Coronary artery (tissue), 2 donors: ENCODE results near the gene C17orf67.

Source experiments
- DNase-seq: peaks from one replicate; pipeline ENCODE4 v3.0.0-alpha.2; 2017; ENCODE audit warnings: low spot score
- H3K27ac ChIP-seq, 2 donors: fragments of 200-600 bp; sonication (generic); one replicate each; pipeline ENCODE4 v1.5.1; 2016 to 2019
- H3K4me3 ChIP-seq: fragments of 200-600 bp; sonication (generic); 2 replicates; pipeline ENCODE4 v1.5.1; 2016; ENCODE audit warnings: mild to moderate bottlenecking, moderate library complexity
- TF ChIP-seq, protein P1 (sequence below): fragments of 200-600 bp; sonication (generic); IDR thresholded peaks from one replicate; pipeline ENCODE4 v1.5.1; 2019; ENCODE audit warnings: antibody characterized with exemption

Gene C17orf67

DNA sequence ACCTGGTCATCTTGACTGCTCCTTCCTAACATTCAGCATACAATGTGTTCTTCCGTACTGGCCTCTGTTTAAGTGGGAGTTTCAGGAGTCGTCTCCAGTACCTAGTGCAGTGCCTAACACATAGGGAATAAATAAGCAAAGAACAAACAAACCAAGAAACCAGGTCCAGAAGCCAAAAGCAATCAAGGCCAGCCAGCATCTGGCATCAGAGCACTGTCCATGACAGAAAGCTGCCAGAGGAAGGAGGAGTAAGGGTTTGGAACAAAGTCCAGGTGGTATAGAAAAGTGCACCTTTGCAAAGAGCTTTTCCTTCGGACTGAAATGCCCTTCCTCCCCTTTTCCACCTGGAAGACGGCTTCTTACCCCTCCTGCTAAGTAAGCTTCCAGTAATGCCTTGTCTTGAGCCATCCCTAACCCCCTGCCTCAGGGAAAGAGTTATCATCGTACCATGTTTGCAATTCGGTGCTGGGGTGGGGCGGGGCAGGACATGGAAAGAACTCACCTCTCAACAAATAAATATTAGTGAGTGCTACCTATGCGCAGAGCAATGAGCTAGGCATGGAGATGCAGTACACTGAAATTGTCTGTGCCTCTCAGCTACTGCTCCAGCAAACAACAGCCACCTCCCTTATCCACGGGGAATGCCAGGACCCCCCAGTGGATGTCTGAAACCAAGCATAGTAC lies 47.6 kb downstream of the C17orf67 start:
- no peak overlapping the region for H3K27ac ChIP-seq

DNA sequence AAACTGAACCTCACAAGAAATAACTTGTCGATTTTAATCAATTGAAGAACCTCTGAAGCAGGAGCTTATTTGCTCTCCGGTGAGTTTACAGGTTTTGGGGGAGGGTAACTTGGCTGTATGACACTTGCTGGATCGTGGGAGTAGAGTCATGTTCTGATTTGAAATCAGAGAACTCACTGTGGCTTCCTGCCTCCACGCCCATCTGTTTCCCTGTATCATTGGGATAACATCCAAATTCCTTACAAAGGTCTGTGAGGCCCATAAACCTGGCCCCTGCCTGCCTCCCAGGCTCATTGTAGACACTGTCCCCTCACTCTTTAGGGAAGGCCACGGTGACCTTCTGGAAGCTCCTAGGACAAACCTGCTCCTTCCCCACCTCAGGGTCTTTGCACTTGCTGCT lies 48.3 kb downstream of the C17orf67 start:
- TF ChIP-seq, protein P1, sequence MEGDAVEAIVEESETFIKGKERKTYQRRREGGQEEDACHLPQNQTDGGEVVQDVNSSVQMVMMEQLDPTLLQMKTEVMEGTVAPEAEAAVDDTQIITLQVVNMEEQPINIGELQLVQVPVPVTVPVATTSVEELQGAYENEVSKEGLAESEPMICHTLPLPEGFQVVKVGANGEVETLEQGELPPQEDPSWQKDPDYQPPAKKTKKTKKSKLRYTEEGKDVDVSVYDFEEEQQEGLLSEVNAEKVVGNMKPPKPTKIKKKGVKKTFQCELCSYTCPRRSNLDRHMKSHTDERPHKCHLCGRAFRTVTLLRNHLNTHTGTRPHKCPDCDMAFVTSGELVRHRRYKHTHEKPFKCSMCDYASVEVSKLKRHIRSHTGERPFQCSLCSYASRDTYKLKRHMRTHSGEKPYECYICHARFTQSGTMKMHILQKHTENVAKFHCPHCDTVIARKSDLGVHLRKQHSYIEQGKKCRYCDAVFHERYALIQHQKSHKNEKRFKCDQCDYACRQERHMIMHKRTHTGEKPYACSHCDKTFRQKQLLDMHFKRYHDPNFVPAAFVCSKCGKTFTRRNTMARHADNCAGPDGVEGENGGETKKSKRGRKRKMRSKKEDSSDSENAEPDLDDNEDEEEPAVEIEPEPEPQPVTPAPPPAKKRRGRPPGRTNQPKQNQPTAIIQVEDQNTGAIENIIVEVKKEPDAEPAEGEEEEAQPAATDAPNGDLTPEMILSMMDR, result no peak
- no peak overlapping the region for H3K27ac ChIP-seq
- no peak overlapping the region for H3K4me3 ChIP-seq
- DNase-seq, result peak; percentile 45

More for the DNA sequence above, 47.6 kb downstream of the C17orf67 start:
- TF ChIP-seq, protein P1, result no peak
- no peak overlapping the region for H3K4me3 ChIP-seq
- peak; percentile 28 for DNase-seq

DNA sequence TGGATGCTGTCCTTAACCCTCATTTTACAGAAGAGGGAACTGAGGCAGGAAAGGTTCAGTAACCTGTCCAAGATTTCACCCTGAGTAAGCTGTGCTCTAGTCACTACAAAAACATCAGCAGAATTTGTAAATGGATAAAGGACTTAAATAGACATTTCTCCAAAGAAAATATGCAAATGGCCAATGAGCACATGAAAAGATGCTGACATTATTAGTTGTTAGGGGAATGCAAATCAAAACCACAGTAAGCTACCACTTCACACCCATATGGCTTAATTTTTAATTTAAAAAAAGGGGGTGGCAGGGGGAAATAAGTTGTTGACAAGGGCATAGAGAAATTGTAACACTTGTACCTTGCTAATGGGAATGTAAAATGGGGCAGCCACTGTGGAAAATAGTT lies 51.4 kb downstream of the C17orf67 start:
- Histone ChIP-seq H3K27ac (no peak overlapping the region), H3K4me3 (no peak overlapping the region)
- TF ChIP-seq, protein P1, result no peak
- DNase-seq, result no peak

DNA sequence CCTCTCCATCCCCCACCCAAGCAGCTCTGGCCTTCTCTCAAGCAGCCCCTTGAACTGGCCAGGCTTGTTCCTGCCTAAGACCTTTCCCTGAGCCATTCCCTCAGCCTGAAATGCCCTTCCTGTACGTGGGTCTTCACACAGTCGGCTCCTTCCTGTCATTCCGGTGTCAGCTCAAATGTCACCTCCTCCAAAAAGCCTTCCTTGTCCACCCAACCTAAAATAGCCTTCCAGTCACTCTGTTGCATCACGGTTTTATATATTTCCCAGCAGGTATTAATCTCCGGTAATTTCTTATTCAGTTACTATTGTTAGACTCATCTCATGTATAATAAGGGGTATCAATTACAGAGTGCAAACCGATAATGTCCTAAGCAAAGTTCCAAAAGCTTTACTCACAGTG lies 51.8 kb downstream of the C17orf67 start:
- no peak overlapping the region for H3K27ac ChIP-seq
- H3K4me3 ChIP-seq, result no peak overlapping the region
- DNase-seq, result peak; percentile 35
- TF ChIP-seq, protein P1, result no peak

DNA sequence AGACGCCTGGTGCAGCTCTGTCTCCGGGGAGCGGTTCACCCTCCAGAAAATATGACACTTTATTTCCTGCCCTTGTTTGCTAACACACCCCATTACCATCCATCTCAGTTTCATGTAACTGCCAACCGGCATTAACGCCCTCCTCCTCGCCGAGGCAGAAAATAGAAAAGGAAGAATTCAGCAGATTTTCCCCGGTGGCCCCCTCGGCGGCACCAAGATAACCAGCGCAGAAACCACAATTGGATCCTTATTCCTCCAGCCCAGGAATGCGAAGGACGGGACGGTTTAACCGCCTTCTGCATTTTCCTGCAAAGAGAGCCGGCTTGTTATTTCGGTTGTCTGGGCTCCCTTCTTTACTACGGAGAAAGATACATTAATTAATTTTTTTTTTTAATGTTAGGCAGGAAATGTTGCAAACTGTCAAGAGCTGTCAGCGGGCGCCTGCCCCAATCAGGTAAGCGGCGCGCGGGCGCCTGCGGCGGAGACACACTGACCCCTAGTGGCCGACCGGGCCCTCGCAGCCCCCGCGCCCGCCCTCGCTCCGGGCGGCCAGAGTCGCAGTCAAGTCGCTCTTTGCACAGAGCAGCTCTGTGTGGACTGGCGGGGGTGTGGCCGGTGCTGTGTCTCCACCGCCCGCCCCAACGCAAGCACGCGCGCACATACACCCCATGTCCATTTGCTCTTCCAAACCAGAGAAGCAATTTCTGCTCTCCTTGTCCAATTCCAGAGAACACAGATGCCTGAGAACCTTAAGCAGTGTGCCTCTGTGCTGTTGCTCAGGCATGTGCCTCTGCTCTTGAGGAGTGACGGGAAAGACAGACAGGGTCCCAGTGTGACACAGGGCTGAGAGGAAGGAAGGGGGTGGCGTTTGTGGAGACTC lies 53.6 kb downstream of the C17orf67 start:
- H3K4me3 ChIP-seq, result peak overlapping the region; percentile 59
- DNase-seq, result peak; percentile 79
- TF ChIP-seq, protein P1, result peak; percentile 98

DNA sequence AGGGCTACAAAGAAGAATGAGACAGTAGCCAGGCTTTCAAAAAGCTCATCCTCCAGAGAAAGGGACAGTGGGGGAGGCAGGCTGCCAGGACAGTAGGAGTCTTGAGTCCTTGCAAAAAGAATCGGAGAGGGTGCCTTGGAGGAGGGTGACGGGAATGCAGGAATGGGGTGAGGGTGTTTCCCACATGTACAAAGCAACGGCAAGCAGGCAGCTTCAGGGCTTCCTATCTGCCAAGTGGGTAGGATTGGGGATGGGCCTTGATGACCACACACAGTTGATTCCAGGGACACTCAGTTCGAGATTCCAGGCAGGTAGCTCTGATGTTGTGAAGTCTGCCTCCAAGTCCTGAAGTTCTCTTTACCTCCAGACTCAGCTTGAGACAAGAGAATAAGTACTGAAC lies 54.4 kb downstream of the C17orf67 start:
- no peak for DNase-seq
- TF ChIP-seq, protein P1, result no peak
- Histone ChIP-seq H3K4me3 (no peak overlapping the region), H3K27ac (no peak overlapping the region)

More for the DNA sequence above, 53.6 kb downstream of the C17orf67 start:
- H3K27ac ChIP-seq, result no peak overlapping the region
